HG03521 (cell line): ENCODE results near the gene THOP1.

ENCODE experiments used
- ATAC-seq: cut with Tn5 transposase; IDR thresholded peaks from one replicate; pipeline ENCODE4 v1.9.1; 2021; ENCODE audit warnings: mild to moderate bottlenecking, moderate library complexity; ENCODE audit not compliant: unreplicated experiment

THOP1 gene

GRCh38 chr19:2802826-2803225 is 17.5 kb downstream of the THOP1 start:
- no peak for ATAC-seq

GRCh38 chr19:2803486-2804155 is 18.3 kb downstream of the THOP1 start:
- no peak for ATAC-seq

DNA sequence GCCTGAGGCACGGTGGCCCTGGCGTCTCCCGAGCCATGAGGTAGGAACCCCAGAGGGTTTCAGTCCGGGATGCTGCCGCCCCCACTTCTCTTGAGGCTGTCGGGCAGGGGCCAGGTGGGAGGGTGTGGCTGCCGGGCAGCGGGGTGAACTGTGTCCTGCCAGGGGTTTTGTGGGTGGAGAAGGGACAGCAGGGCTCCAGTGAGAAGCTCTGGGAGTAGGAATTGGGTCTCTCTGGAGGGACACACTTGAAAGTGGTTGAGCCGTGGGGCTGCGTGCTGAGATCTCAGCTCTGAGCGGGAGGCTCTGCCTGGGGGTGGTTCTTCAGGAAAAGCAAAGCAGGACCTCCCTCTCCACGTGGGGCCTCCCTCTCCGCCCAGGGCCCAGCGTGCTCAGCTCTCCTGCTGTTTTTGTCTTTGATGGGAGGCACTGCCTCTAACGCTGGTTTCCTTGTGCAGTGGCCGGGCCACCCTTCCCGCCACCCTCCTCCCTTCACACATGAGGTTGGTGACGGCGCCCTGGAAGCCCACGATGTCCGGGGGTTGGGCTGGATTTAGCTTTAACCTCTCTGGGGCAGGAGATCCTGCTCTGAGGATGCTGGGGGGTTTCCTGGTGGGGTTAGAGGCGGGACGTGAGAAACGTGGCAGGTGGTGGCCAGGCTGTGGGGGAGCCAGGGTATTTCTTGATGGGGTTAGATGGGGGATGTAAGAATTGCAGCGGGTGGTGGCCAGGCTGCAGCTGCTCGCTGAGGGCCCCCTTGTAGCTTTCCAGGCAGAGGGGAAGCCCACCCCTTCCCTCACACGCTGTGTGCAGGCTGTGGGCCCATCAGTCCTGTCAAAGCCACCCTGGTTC is 19.1 kb downstream of the THOP1 start:
- ATAC-seq: no peak

DNA sequence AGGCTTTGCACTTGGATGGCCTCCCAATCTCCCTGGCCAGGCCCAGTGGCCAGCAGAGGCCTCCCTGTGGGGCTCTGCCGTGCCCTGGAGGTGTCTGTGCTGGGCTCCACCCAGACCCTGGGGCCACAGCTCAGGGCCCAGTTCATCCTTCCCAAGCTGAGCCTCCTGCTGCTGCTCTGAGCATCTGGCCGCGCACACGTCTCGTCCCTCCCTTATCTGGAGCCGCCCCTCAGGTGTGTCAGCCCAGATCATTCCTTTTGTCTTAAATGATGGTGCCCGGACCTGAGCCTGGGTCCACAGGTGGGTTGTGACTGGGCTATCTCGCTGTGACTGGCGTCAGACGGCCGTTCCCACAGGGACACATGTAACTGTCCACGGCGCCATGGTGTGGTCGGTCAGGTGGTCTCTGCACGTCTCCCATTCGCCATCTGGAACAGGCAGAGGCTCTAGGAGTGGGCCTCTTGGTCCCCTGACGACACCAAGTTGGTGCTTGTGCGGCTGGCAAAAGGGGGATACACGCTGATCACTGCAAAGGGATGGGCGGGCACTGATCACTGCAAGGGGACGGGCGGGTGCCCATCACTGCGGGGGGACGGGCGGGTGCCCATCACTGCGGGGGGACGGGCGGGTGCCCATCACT is 20.1 kb downstream of the THOP1 start:
- ATAC-seq: no peak

DNA sequence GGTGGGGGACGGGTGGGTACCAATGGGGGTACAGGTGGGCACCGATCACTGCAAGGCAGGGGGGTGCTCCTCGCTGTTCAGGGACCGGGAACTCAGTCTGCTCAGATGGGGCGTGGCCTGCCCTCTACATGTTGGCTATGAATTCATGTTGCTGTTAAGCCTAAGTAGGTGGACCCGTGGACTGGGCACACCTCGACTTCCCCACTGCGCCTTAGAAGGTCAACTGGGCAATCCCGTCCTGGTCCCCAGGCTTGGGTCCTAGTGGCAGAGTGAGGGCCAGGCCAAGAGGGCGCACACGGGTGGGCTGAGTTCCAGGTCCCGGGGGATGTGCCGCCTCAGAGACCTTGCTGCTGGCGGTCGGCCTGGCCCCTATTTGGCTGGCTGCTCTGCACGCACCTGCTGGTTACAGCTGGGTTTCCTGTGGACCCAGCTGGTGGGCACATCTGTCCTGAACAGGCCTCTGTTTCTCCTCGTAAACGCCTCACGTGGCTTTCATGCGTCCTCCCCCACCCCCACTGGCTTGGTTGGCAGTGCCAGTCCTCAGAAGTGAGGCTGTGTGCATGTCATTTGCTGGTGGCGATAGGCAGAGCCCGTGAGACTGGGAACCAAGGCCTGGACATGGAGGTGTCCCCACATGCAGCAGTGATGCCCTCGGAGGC is 20.8 kb downstream of the THOP1 start:
- ATAC-seq: no peak

GRCh38 chr19:2806736-2807378 is 21.6 kb downstream of the THOP1 start:
- no peak for ATAC-seq

DNA sequence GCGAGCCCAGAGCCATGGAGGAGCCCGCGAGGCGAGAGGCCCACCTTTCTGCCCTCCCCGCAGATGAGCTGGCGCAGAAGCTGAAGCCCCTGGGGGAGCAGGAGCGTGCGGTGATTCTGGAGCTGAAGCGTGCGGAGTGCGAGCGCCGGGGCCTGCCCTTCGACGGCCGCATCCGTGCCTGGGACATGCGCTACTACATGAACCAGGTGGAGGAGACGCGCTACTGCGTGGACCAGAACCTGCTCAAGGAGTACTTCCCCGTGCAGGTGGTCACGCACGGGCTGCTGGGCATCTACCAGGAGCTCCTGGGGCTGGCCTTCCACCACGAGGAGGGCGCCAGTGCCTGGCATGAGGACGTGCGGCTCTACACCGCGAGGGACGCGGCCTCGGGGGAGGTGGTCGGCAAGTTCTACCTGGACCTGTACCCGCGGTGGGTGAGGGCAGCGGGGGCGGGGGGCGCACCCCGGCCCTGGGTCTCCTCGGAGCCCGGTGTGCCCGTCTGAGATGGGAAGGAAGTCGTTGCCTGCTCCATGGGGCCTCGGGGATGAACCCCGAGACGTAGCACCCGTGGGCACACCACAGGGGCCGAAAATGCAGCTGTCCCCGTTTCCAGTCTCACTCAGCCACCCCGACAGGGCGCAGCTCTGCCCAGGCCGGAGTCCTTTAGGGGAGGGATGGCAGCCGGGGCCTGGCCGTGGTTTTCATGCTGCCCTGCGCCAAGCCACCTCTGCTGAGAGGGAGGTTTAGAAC is 22.3 kb downstream of the THOP1 start:
- no peak for ATAC-seq

- ATAC-seq: no peak
Measured at GRCh38 chr19:2808129-2808941, 23.0 kb downstream of the THOP1 start.

GRCh38 chr19:2809387-2810140 is 24.3 kb downstream of the THOP1 start:
- no peak for ATAC-seq

- ATAC-seq: no peak
Measured at GRCh38 chr19:2810141-2811091, 25.1 kb downstream of the THOP1 start.

DNA sequence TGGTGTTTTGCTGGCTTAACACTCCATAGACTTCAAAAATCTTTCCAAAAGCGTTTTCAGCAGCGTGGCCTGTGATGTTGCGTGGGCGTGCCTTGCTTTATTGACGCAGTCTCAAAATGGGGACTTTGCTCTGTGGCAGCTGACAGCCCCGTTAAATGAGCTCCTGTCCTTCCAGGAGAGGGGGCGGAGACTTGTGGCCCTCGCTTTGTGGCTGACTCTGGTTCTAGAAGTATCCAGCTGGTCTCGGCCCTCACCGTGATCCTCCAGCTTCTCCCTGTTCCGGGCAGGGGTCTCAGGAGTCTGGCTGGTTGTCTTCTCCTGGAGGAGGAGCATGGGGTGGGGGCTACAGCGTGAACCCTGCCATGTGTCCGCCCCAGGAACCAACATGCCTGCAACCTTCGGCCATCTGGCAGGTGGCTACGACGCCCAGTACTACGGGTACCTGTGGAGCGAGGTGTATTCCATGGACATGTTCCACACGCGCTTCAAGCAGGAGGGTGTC is 26.0 kb downstream of the THOP1 start:
- ATAC-seq: no peak

DNA sequence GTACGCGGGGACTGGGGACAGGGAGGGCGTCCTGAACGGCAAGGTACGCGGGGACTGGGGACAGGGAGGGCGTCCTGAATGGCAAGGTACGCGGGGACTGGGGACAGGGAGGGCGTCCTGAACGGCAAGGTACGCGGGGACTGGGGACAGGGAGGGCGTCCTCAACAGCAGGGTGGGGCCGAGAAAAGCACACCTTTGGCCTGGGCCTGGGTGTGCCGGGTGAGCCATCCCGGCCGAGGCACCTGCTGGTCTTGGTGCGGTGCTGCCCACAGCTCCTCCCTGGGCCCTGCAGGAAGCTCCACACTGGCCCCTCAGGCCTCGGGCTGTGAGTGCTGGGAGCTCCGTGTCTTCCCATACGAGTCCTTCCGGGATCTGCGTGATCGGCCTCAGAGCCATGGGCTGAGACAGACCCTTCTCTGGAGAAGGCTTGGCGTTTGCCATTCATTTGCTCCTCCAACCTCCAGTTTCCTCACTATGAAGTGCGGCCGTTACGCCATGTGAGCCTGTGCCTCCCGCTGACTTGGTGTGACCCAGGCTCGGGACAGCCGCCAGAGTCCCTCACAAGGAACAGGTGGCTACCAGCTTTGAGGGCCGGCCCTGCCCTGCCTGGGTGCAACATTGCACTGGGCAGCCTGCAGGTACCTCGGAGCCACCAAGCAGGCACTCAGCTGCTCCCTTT is 26.6 kb downstream of the THOP1 start:
- no peak for ATAC-seq

DNA sequence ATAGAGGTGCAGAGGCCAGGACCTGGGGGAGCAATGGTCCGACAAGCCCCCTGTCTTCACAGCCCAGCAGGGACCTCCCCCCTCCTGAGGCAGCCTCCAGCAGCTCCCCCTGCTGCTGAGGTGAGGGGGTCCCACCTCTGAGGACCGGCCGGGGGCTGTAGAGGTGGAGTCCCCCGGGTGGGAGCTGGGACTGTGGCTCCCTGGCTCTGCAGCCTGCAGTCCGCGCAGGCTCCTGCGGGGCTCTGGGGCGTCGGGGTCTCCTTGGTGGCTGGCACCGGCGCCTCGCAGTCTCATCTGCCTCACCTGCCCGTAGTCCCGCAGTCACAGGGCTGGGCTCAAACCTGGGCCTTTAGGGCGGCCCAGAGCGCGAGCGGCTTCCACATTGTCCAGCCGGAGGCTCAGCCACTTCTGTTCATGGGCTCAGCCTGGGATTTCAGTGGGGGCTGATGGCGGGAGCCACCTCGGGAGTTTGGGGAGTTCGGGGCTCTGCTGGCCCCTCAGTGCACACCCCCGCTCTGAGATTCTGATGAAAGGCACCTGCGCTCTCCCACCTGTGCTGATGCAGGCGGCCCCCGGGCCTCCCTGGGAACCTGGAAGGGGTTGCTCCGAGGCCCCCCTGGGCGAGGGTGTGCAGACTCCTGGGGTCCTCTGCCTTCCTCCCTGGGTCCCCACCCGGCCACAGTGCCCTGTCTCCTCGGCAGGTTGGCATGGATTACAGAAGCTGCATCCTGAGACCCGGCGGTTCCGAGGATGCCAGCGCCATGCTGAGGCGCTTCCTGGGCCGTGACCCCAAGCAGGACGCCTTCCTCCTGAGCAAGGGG is 27.3 kb downstream of the THOP1 start:
- ATAC-seq: no peak

- no peak for ATAC-seq
Measured at GRCh38 chr19:2813235-2814160, 28.2 kb downstream of the THOP1 start.

DNA sequence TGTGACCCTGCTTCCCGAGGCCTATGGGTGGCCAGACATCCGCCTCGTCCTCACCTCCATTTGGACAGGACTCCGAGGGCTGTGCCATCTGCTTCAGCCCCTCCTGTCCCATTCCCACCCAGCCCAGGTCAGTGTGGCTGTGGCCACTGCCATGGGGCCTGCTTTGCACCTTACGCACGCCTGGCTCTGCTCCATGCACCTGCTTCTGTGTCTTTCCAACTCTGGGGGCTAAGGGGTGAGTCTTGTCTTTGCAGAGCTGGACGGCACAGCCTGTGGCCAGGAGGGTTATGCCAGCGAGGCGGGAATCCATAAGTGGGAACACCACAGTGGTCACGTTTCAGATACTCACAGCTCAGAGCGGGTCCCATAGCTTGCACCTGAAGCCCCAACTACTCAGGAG is 29.1 kb downstream of the THOP1 start:
- no peak for ATAC-seq
